Lower leg skin (tissue), 4 donors: Measurements from ENCODE around the gene TNFRSF19. TPM values are rescaled to one million over a fixed set of nuclear protein-coding genes. Genes with fewer than 3 reads are reported as not detected.

ENCODE experiments used
- DNase-seq, 2 donors: peaks; one replicate each; pipeline ENCODE4 v3.0.0-alpha.2; 2019; ENCODE audit warnings: low spot score in 2 of 2
- H3K4me3 ChIP-seq: fragments of 200-600 bp; sonication (generic); 2 replicates; pipeline ENCODE4 v1.5.1; 2017; ENCODE audit warnings: mild to moderate bottlenecking, low read depth; ENCODE audit not compliant: poor library complexity, severe bottlenecking
- CTCF ChIP-seq, 3 donors: fragments of 450-650 bp; IDR thresholded peaks; one replicate each; pipeline ENCODE4 v1.5.1; 2016; ENCODE audit warnings: antibody characterized with exemption in 3 of 3, mild to moderate bottlenecking in 3 of 3, moderate library complexity in 2 of 3
- POLR2A ChIP-seq, 2 donors: fragments of 450-650 bp; IDR thresholded peaks; one replicate each; pipeline ENCODE4 v1.6.1; 2016 to 2017; ENCODE audit warnings: antibody characterized with exemption in 2 of 2, mild to moderate bottlenecking in 1 of 2, moderate library complexity in 1 of 2
- WGBS, 2 donors: methylation state at CpG; one replicate each; pipeline ENCODE4 v1.1.5; 2018; 5-methylcytosine and 5-hydroxymethylcytosine counted together
- intact Hi-C: fragments of 100-400 bp; cut with DNase I; formaldehyde crosslinking; loops from one replicate; pipeline ENCODE4 v1.15.0; 2023; ENCODE audit warnings: low total_unique reads
- total RNA-seq, 4 donors: library from RNA; depleted of rRNA; stranded (reverse); fragments of >200 nt; gene quantifications; one replicate each; pipeline ENCODE4 v1.1.0, GENCODE V29; 2016

Gene TNFRSF19
- total RNA-seq, 4 donors from 2014 or later = 51.2 to 106 (median 72.5) TPM

DNA sequence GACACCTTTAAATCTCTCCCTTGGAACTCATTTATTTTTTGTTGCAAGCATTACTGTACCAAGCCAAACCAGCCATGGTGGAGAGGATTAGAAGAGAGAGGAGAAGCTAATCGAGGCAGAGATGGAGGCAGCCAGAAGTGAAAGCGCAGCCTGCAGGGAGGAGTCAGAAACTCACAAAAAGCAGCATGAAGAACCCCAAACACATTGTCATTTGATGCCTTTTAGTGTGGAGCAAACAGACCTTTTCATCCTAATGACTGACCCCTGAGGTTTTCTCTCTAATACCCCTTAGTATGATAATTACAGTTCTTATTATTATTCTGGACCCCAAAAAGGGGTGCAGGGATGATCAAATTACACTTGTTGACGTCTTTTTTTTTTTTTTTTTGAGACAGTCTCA, 62.5 kb downstream of the TNFRSF19 start:
- TF ChIP-seq POLR2A (IDR thresholded peaks at IDR 0.05) (no peak), CTCF (IDR thresholded peaks at IDR 0.05) (no peak)
- DNase-seq = no peak
- WGBS, 2 donors = 74 to 84% methylated on average over 3 of the region's 3 CpGs
- no peak overlapping the region for H3K4me3 ChIP-seq
- intact Hi-C loops = no loop called here

GRCh38 chr13:23634897-23635296, 64.7 kb downstream of the TNFRSF19 start:
- intact Hi-C loops = no loop called here

DNA sequence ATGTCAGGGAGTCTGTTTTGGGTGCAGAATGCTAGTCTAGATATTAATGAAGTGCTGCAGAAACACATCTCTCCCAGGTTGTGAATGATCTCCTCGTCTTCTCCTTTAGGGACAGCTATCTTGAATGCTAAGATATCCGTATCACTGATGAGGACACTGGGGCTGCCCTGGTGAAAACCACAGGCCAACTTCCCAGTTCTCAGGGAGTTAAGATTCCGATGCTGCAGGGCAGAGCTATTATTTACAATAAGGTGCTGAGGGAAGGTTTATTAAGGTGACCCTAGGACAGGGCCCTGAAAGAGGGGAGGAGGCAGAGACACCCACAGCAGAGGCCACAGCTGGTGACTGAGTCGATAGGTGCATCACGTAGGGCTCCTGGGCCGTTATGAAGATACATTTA, 66.1 kb downstream of the TNFRSF19 start:
- DNase-seq = no peak
- no peak for TF ChIP-seq POLR2A (IDR thresholded peaks at IDR 0.05)
- no peak for TF ChIP-seq CTCF (IDR thresholded peaks at IDR 0.05)
- H3K4me3 ChIP-seq = no peak overlapping the region
- intact Hi-C loops = no loop called here
- 75% methylated on average over 6 of the region's 6 CpGs for WGBS, 2 donors

More at GRCh38 chr13:23634897-23635296, 64.7 kb downstream of the TNFRSF19 start:
- no peak overlapping the region for H3K4me3 ChIP-seq
- 86 to 92% methylated on average over 5 of the region's 5 CpGs for WGBS, 2 donors
- TF ChIP-seq CTCF (IDR thresholded peaks at IDR 0.05) (no peak), POLR2A (IDR thresholded peaks at IDR 0.05) (no peak)
- peak in 1 of 2 donors; percentile 25 for DNase-seq

DNA sequence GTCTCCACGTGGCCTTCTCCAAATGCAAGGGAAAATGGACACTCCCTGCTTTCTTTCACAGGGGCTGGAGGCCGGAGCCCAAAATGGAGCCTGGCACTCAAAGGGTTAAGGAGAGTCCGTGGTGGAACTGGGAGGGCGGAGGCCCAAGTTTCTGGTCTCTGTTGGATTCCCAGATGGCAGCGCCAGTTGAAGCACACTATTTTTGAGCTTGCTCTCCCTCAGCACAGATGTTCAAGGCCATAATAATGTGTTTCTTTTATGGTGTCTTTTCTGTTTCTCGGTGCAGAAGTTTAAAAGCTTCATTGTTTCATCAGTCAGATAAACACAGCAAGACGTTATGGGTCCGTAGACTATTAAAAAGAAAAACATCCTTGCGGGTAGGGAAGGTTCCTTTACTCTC, 67.6 kb downstream of the TNFRSF19 start:
- WGBS, 2 donors = 35 to 42% methylated on average over 9 of the region's 9 CpGs
- DNase-seq = no peak
- TF ChIP-seq POLR2A (IDR thresholded peaks at IDR 0.05) = no peak
- TF ChIP-seq CTCF (IDR thresholded peaks at IDR 0.05) = no peak
- intact Hi-C loops = no loop called here
- no peak overlapping the region for H3K4me3 ChIP-seq

GRCh38 chr13:23639674-23640073, 69.5 kb downstream of the TNFRSF19 start:
- no peak for DNase-seq
- H3K4me3 ChIP-seq = no peak overlapping the region
- TF ChIP-seq POLR2A (IDR thresholded peaks at IDR 0.05) = no peak
- no peak for TF ChIP-seq CTCF (IDR thresholded peaks at IDR 0.05)
- 75 to 84% methylated on average over 6 of the region's 6 CpGs for WGBS, 2 donors
- intact Hi-C loops = no loop called here

- H3K4me3 ChIP-seq = no peak overlapping the region
- intact Hi-C loops = no loop called here
- WGBS, 2 donors = 44 to 45% methylated on average over 4 of the region's 4 CpGs
- TF ChIP-seq POLR2A (IDR thresholded peaks at IDR 0.05) = no peak
- no peak for TF ChIP-seq CTCF (IDR thresholded peaks at IDR 0.05)
- no peak for DNase-seq
These were observed 71.9 kb downstream of the TNFRSF19 start for GRCh38 chr13:23642110-23642509.
